ENCODE results near the gene ADAP2.

DNA sequence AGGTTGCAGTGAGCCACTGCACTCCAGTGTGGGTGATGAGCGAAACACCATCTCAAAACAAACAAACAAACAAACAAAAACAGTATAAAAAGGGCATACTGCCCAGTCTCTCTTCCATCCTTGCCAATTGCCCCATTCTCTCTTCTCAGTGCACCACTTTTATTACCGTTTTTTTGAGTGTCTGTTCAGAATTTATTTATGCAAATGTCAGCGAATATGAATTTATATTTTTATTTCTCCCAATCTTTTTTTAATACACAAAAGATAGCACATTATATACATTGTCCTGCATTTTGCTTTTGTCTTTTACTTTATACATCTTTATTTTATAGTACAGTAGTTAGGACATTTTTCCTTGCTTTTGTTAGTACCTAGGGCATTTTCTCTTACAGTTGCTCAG lies 68.7 kb downstream of the ADAP2 start:
- TF ChIP-seq POLR2A (IDR thresholded peaks at IDR 0.05; ENCODE audit: low read length), result no peak
- TF ChIP-seq GATA1 (IDR thresholded peaks at IDR 0.05; ENCODE audit: low read depth, low read length), result no peak
